ENCODE measurements around the gene ULK3. TPM values are rescaled to one million over a fixed set of nuclear protein-coding genes. Genes with fewer than 3 reads are reported as not detected.

The ULK3 gene
- total RNA-seq, 1 donor from 2014 or later = 75.9 TPM

GRCh38 chr15:74815961-74816360, 27.0 kb downstream of the ULK3 start:
- Histone ChIP-seq H3K36me3 (no peaks in the 10 kb centered on the region), H3K27ac (no peak overlapping the region), H3K9me3 (no peaks in the 10 kb centered on the region), H3K4me3 (no peak overlapping the region), H3K27me3 (no peaks in the 10 kb centered on the region), H3K4me1 (peaks cover 28% of the 10 kb centered on the region)
- intact Hi-C loops (cut with DNase I) = no loop called here
- no peak for TF ChIP-seq POLR2A (IDR thresholded peaks at IDR 0.05)
- no peak for TF ChIP-seq CTCF (IDR thresholded peaks at IDR 0.05)
- TF ChIP-seq POLR2AphosphoS5 (IDR thresholded peaks at IDR 0.05; ENCODE audit: insufficient read depth in 1 of 2, low read depth in 1 of 2) = no peak
- no peak for DNase-seq (ENCODE audit: extremely low spot score in 2 of 2)

GRCh38 chr15:74815121-74815934, 27.6 kb downstream of the ULK3 start:
- peaks cover 28% of the 10 kb centered on the region for H3K4me1 ChIP-seq
- TF ChIP-seq POLR2A (IDR thresholded peaks at IDR 0.05) (no peak), POLR2AphosphoS5 (IDR thresholded peaks at IDR 0.05; ENCODE audit: insufficient read depth in 1 of 2, low read depth in 1 of 2) (no peak), CTCF (IDR thresholded peaks at IDR 0.05) (no peak)
- H3K27ac ChIP-seq = no peak overlapping the region
- no peaks in the 10 kb centered on the region for H3K9me3 ChIP-seq
- no peaks in the 10 kb centered on the region for H3K27me3 ChIP-seq
- intact Hi-C loops (cut with DNase I) = no loop called here
- H3K4me3 ChIP-seq = no peak overlapping the region
- no peaks in the 10 kb centered on the region for H3K36me3 ChIP-seq
- DNase-seq (ENCODE audit: extremely low spot score in 2 of 2) = no peak

DNA sequence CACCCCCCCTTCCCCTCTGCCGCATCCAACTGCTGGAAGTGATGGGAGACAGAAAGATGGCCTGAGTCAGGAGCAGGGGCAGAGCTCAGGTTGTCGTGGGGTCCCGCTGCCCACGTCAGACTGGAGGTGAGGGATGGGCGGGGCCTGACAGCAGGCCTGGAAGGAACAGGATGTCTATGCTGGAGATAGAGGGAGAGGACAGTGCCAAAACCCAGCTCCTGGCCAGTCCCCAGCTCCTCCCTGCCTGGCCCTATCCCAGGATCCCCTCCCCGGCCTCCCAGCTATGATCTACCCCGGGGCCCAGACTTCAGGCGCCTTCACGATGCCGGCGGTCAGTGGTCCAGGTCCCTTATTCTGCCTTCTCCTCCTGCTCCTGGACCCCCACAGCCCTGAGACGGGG, 30.4 kb downstream of the ULK3 start, which contains the start of gene LMAN1L:
Gene LMAN1L (plus strand): TSS at position 303 of the 400 bp plus-strand sequence. CDS start 20 bp downstream, at position 323.
- Histone ChIP-seq H3K4me1 (peaks cover 22% of the 10 kb centered on the region), H3K27ac (no peak within 1 kb of the TSS), H3K27me3 (no peaks in the 10 kb centered on the region), H3K4me3 (no peak within 1 kb of the TSS), H3K9me3 (no peaks in the 10 kb centered on the region), H3K36me3 (no peaks in the 10 kb centered on the region)
- TF ChIP-seq CTCF (IDR thresholded peaks at IDR 0.05) = no peak
- no peak for TF ChIP-seq POLR2A (IDR thresholded peaks at IDR 0.05)
- TF ChIP-seq POLR2AphosphoS5 (IDR thresholded peaks at IDR 0.05; ENCODE audit: insufficient read depth in 1 of 2, low read depth in 1 of 2) = no peak
- intact Hi-C loops (cut with DNase I) = no loop called here
- no peak for DNase-seq (ENCODE audit: extremely low spot score in 2 of 2)

- Histone ChIP-seq H3K9me3 (no peaks in the 10 kb centered on the region), H3K36me3 (no peaks in the 10 kb centered on the region), H3K27me3 (no peaks in the 10 kb centered on the region), H3K4me3 (no peak overlapping the region), H3K4me1 (peaks cover 10% of the 10 kb centered on the region), H3K27ac (no peak overlapping the region)
- intact Hi-C loops (cut with DNase I) = no loop called here
- no peak for DNase-seq (ENCODE audit: extremely low spot score in 2 of 2)
- TF ChIP-seq POLR2AphosphoS5 (IDR thresholded peaks at IDR 0.05; ENCODE audit: insufficient read depth in 1 of 2, low read depth in 1 of 2) (no peak), POLR2A (IDR thresholded peaks at IDR 0.05) (no peak), CTCF (IDR thresholded peaks at IDR 0.05) (no peak)
These were observed 33.0 kb downstream of the ULK3 start for GRCh38 chr15:74809956-74810355.

DNA sequence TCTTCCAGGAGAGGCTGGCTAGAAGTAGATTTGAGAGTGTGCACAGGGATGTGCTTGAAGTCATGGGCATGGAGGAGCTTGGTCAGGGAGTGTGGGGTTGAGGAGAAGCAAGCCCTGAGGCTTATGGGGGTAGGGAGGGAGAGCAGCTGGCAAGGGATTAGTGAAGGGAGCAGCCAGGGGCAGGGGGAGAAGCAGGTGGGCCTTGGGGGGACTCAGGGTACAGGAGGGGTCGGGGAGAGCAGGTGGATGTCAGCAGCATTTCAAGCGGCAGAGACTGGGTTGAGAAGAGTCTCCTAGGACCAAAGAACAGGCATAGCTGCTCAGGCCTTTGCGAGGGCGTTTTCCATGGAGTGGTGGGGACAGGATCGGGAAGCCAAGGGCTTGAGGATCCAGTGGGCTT, 33.7 kb downstream of the ULK3 start:
- no peaks in the 10 kb centered on the region for H3K9me3 ChIP-seq
- H3K27me3 ChIP-seq = no peaks in the 10 kb centered on the region
- peaks cover 10% of the 10 kb centered on the region for H3K4me1 ChIP-seq
- no peak for TF ChIP-seq POLR2A (IDR thresholded peaks at IDR 0.05)
- TF ChIP-seq CTCF (IDR thresholded peaks at IDR 0.05) = no peak
- TF ChIP-seq POLR2AphosphoS5 (IDR thresholded peaks at IDR 0.05; ENCODE audit: insufficient read depth in 1 of 2, low read depth in 1 of 2) = no peak
- no peak for DNase-seq (ENCODE audit: extremely low spot score in 2 of 2)
- no peaks in the 10 kb centered on the region for H3K36me3 ChIP-seq
- H3K4me3 ChIP-seq = no peak overlapping the region
- intact Hi-C loops (cut with DNase I) = no loop called here
- H3K27ac ChIP-seq = no peak overlapping the region

All from vagina (tissue), 2 donors.